ENCODE data around the gene TIGAR.

The TIGAR gene

DNA sequence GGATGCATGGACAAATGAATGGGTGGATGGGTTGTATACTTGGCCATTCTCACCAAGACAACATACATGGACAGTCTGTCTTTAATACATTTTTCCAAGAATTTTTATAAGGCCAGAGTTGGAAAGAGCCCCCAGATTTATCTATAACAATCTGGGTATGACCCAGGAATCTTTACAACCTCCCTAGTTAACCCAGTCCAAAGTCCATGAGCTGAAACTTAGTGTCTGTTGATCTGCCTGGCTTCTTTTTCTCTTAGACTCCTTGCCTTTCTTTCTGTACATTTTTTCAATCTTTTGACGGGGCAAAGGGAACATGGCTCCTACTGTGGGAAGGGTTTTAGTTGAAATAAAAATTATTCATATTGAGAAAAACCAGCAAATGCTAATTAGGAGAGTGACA is 57.8 kb downstream of the TIGAR start:
- no peak for DNase-seq (ENCODE audit: low read depth)

DNA sequence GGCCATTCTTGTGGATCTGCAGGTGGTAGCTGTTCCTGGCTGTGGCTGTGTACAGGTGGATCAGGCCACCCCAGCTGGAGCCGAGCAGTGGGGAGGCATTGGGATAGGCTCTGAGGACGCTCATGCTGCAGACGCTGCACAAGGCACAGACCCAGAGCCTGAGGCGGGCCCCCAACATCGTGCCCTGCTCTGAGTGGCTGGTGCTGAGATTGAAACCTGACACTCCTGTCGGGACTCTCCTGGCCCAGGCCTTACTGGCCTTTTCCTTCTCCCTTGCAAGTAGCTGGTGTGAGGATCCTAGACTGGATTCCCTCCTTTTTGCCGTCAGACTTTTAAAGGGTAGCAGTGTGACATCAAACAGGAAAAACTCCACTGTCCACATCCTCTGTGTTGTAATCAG is 58.4 kb downstream of the TIGAR start, which contains the start of gene FGF23:
Gene FGF23 (minus strand): TSS at position 308 of the 400 bp plus-strand sequence. CDS start 130 bp downstream, at position 178.
- DNase-seq (ENCODE audit: low read depth): peak; percentile 24

DNA sequence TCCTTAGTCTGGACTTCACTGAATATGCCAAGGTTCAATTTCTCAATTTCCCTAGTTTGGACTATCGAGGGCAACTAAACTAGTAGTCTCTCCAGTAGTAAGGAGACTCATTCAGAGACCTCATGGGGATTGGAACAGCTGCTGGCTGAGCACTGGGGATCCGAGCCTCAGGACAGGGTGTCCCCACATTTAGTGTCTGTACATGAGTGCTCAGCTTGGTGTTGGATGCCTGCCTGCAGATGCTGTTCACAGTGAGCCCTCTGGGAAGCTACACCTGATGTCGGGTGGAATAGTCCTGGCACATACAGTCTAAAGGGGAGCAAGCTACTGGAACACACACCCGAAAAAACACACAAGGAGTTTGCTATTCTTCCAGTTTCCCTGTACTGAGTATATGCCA is 59.3 kb downstream of the TIGAR start:
- DNase-seq (ENCODE audit: low read depth): no peak

DNA sequence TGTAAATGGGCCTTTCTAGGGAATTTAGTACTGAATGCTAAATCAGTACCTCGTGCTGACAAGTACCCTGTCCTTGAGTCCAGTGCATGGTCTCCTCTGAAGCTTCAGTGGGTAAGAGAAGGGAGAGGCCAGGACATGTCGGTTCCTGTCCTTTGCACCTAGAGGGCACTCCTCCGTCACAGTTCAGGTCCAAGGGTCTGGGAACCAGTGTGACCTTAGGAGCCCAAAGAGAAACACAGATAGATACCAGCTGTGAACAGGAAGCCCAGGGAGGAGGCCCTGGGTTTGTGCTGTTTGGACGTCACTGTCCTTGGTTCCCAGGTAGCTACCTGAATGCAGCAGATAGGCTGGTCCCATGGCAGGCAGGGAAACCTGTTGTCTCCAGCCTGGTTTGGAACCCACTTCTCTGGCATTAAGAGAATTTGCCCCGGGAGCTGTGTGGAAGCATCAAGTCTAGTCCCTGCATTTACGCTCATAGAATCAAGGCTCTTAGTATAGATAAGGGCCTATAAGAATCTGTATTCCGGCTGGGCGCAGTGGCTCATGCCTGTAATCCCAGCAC is 62.4 kb downstream of the TIGAR start:
- no peak for DNase-seq (ENCODE audit: low read depth)

DNA sequence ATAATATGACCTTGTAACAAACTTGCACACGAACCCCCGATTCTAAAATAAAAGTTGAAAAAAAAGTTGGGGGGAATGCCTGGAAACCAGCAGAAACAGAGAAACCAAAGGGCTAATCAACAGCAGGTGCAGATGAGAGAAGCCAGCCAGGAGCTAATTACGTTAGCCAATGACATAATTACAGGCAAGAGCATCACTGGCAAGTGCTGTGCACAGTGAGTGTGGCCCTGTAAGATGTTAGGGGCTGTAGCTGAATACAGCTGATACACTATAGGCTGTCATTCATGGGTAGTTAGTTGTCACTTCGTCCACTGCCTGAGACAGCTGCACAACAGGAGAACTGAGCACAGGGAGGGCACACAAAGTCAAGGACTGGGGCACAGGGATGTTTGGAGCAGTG is 65.8 kb downstream of the TIGAR start:
- no peak for DNase-seq (ENCODE audit: low read depth)

DNA sequence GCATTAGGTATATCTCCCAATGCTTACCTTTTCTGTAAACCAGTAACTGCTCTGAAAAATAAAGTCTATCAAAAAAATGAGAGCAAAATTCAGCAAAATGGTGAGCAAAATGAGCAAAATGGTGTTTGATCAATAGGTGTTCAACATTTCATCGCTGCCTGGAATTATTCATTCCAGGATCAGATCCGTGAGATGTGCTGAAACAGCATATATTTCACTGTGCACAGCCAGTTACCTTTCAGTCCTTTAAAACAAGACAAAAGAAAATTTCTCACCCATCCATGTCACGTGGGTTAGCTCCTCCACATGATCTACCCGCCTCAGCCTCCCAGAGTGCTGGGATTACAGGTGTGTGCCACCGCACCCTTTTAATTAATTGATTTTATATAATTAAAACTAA is 66.6 kb downstream of the TIGAR start:
- DNase-seq (ENCODE audit: low read depth): no peak

DNA sequence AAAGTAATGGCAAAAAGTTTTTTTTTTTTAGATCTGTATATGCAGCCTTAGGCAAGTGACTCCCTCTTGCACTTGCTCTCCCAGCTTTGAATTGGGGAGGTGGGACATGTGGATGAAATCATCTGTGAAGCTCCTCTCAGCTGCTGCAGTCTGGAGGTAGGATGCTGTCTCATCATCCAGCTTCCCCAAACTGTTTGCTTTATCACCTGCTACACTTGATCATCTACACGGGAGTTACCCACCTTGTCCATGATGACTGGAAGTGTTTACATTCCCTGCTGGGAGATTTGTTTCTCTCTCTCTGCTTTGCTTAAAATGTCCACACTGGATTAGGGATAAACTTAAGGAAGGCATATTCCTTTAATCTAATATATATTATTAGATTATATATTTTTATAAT is 67.0 kb downstream of the TIGAR start:
- no peak for DNase-seq (ENCODE audit: low read depth)

DNA sequence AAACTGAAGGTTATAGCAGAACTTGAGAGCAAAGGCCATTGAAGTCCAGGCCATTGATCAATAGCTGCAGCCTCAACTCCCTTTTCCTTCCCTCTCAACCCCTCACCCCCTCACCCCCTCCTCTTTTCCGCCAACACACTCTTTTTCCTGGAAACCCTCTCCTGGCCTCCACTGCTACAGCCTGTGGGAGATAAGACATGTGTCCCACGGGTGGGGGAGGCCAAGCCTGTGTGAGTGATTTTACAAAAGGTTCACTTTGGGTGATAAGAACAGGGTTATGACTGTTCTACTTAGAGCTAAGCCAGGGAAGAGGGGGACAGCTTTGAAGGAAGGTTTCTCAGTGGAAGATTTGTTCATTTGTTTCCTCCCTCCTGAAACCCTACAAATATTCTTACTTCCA is 67.6 kb downstream of the TIGAR start:
- DNase-seq (ENCODE audit: low read depth): no peak

DNA sequence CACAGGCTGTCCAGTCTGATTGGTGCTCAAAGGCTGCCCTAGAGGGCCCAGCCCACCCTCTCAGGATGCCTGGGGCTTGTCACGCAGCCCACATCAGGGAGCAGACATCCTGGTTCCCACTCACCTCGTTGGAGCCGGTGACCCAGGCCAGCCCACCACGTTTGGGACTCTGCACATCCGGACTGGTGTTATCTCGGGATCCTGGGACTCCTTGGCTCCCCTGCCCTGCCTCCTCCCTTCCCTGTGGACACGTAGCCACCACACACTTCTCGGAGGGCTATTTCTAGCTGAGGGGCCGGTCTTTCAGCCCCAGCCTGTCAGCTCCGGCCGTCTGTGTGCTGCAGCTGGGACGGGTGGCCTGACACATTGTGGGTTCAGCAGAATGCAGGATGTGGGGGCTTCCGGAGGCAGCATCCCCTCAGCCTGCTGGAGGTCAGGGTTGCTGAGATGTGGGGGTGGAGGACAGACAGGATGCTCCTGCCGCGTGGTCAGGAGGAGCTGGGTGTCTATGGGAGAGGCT is 71.3 kb downstream of the TIGAR start:
- no peak for DNase-seq (ENCODE audit: low read depth)

DNA sequence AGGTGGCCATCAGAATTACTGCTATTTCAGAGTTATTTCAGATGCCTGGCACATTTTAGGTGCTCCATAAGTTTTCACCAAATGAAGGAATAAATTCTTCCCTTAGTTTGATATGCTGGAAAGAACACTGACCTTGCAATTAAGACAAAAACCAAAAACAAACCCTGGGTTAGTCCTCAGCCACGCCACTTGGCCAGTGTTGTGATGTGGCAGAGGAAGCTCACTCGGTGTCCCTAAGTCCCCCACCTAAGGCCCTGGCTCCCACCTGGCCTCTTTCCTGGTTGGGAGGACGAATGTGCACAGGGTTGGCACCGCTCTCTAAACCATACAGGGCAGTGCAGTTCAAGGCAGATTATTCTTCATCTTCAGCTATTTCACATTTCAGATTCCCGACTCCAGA is 72.2 kb downstream of the TIGAR start:
- DNase-seq (ENCODE audit: low read depth): no peak

DNA sequence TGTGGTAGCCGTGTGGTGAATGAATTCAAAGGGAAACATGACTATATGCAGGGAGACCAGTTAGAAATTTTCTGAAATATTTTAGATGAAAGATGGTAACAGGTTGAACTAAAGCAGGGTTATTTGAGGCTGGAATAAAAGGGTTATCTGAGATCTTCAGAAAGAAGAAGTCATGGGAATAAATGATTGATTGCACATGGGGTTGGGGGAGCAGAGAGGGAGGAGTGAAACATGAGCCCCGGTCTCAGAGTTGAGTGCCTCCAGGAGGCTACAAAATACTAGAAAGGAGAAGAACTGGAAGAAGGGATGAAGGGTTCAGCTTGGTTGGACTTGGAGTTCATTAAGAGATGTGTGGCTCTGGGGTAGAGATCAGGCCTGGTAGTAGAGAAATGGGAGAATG is 74.8 kb downstream of the TIGAR start:
- DNase-seq (ENCODE audit: low read depth): no peak

DNA sequence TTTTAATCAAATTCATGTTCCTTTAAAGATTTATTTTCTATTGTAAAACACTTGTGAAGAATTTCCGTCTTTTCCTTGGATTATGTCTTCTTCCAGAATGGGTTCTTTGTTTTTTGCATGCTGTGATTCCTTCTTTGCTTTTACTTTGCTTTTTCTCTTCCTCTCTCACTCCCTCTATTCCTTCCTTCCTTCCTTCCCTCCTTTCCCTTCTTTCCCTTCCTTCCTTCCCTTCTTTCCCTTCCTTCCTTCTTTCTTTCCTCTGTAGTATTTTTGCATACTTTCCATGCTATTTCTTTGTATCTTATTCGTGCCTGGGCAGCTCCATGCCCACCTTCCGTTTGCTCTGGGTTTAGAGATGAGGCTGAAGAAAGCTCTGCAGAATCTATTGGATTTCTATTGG is 80.1 kb downstream of the TIGAR start:
- DNase-seq (ENCODE audit: low read depth): no peak

DNA sequence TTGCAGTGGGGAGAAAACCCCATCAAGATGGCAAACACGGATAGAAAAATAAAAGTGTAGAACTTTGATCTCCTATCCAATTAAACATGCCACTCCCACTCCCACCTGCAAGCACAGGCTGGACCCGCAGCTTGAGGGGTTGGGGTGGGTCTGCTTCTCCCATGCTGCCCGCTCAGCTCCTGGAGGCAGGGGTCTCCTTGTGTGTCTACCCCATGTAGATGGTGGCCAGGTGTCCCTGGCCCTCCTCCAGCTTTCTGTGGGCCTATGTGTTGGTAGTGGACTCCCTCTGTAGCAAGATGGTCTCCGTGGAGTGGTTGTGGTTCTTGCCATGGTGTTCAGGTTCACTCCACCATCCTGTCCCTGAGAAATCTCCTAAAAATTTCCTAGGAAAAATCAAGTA is 82.0 kb downstream of the TIGAR start:
- no peak for DNase-seq (ENCODE audit: low read depth)
